ENCODE measurements around the gene KAT8. TPM values are rescaled to one million over a fixed set of nuclear protein-coding genes. Genes with fewer than 3 reads are reported as not detected.

The KAT8 gene
- polyA plus RNA-seq, 1 experiment, result 23.0 TPM

DNA sequence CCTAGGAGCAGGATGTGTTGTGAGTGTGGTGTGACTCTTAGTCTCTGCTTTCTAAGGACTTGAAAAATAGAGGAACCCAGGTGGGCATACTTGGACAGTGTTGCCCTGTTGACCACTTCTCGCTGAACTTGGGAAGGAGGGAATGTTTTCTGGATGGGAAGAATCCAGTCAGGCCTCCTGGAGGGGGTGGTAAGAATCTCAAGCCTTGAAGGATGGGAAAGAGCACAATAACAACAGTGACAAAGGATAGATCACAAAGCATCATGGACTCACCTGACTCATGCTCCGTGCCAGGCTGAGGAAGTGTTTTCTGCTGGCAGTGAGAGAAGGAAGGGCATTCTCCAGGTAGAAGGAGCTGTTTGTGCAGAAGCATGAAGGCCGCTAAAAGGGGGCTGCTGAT is 8.4 kb downstream of the KAT8 start:
- TF ChIP-seq, protein P1, sequence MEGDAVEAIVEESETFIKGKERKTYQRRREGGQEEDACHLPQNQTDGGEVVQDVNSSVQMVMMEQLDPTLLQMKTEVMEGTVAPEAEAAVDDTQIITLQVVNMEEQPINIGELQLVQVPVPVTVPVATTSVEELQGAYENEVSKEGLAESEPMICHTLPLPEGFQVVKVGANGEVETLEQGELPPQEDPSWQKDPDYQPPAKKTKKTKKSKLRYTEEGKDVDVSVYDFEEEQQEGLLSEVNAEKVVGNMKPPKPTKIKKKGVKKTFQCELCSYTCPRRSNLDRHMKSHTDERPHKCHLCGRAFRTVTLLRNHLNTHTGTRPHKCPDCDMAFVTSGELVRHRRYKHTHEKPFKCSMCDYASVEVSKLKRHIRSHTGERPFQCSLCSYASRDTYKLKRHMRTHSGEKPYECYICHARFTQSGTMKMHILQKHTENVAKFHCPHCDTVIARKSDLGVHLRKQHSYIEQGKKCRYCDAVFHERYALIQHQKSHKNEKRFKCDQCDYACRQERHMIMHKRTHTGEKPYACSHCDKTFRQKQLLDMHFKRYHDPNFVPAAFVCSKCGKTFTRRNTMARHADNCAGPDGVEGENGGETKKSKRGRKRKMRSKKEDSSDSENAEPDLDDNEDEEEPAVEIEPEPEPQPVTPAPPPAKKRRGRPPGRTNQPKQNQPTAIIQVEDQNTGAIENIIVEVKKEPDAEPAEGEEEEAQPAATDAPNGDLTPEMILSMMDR (IDR thresholded peaks at IDR 0.05; ENCODE audit: low read depth, low read length), result no peak
- H3K9me3 ChIP-seq (ENCODE audit: control insufficient read depth, insufficient read depth, low read length), result no peaks in the 10 kb centered on the region
- CTCF ChIA-PET, result interaction anchor here (1.6 kb wide), 1 partner anchor 16 kb away, joined by 5 read pairs; no protein-coding TSS in a partner anchor
- no peaks in the 10 kb centered on the region for H3K27me3 ChIP-seq (ENCODE audit: control insufficient read depth, insufficient read depth, low read length)
- no peak for DNase-seq (ENCODE audit: low read depth, low spot score)
- no peak overlapping the region for H3K27ac ChIP-seq (ENCODE audit: low read depth, low read length)
- POLR2A ChIA-PET, result interaction anchor here (0.6 kb wide), 1 partner anchor 52 kb away, joined by 5 read pairs; no protein-coding TSS in a partner anchor
- H3K4me3 ChIP-seq (ENCODE audit: low read depth, low read length), result no peak overlapping the region

DNA sequence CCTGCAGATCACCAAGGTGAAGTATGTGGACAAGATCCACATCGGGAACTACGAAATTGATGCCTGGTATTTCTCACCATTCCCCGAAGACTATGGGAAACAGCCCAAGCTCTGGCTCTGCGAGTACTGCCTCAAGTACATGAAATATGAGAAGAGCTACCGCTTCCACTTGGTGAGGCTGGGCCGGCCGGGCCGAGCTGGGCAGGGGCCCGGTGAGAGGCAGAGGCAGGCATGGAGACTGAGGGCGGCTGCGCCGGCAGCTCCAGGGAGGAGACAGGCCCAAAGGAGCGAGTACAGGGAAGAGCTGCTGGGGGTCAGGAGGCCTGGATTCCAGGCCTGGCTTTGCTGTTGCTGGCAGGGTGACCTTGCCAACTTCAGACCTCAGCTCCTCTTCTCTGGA is 9.7 kb downstream of the KAT8 start:
- DNase-seq (ENCODE audit: low read depth, low spot score), result no peak
- H3K27me3 ChIP-seq (ENCODE audit: control insufficient read depth, insufficient read depth, low read length), result no peaks in the 10 kb centered on the region
- H3K27ac ChIP-seq (ENCODE audit: low read depth, low read length), result no peak overlapping the region
- no peaks in the 10 kb centered on the region for H3K9me3 ChIP-seq (ENCODE audit: control insufficient read depth, insufficient read depth, low read length)
- TF ChIP-seq, protein P1 (IDR thresholded peaks at IDR 0.05; ENCODE audit: low read depth, low read length), result no peak
- CTCF ChIA-PET, result interaction anchor here (1.7 kb wide), 1 partner anchor 15 kb away, joined by 13 read pairs; no protein-coding TSS in a partner anchor
- H3K4me3 ChIP-seq (ENCODE audit: low read depth, low read length), result no peak overlapping the region
- POLR2A ChIA-PET, result no interaction called here

DNA sequence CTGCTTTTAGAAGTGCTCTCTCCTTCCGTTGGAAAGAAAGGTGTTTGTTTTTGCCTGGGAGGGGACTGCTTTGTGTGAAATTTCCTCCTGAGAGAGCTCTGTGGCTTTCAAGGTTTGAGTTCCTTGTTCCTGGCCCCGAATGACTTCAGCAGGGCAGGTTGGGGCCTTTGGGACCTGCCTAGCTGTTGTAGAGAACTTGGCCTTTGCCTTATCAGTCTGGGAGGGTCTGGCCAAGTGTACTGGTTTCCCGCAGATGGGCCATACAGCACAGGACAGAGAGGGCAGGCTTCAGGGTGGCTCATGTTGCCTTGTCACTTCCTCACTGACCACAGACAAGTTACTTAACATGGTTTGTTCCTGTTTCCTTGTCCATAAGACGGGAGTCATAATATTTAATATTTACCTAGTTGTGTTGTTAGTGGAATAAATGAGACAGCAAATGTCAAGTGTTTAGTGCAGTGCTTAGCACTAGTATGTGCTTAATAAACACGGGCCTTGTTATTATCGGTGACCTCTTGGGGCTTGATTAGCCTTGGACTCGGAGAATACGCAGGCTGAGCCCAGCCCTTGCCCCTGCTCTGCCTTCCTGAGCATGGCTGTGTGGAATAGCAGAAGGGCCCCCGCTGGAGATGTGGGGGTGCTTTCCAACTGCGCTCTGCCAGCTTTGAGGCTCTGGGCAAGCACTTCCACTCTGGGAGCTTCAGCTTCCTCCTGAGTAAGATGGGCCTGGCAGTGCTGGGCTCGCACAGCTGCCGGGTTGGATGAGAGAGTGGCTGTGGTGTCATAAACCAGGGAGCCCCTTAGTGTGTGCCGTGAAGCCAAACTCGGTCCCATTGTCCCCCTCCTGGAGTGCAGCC is 11.5 kb downstream of the KAT8 start:
- TF ChIP-seq, protein P1 (IDR thresholded peaks at IDR 0.05; ENCODE audit: low read depth, low read length), result no peak
- Histone ChIP-seq H3K27me3 (ENCODE audit: control insufficient read depth, insufficient read depth, low read length) (no peaks in the 10 kb centered on the region), H3K27ac (ENCODE audit: low read depth, low read length) (no peak overlapping the region), H3K9me3 (ENCODE audit: control insufficient read depth, insufficient read depth, low read length) (no peaks in the 10 kb centered on the region), H3K4me3 (ENCODE audit: low read depth, low read length) (no peak overlapping the region)
- ChIA-PET POLR2A (interaction anchor here (0.7 kb wide), 1 partner anchor 14 kb away, joined by 3 read pairs; no protein-coding TSS in a partner anchor), CTCF (no interaction called here)
- no peak for DNase-seq (ENCODE audit: low read depth, low spot score)

DNA sequence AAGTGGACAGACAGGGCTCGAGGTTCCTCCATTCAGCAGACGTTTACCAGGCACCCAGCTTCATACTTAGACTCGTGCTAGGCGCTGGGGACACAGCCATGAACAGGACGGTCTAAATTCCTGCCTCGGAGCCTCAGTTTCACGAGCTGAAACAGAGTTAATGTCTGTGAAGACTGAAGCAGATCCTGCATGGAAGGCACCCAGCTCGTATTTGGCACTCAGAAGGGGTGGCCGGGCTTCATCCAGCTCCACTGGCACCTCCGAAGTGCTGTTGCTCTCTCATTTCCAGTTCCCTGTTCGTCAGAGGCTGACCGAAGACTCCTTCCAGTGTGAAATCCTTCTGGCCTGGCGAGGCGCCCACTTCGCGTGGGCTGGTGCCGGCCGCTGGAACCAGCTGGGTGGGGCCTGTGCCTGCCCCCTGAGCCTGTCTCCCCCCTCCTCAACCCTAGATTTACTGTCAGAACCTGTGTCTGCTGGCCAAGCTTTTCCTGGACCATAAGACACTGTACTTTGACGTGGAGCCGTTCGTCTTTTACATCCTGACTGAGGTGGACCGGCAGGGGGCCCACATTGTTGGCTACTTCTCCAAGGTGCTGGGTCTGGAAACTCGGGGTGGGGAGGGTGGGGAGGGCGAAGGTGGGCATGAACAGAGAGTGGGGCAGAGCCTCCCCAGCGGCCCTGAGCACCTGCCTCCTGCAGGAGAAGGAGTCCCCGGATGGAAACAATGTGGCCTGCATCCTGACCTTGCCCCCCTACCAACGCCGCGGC is 12.3 kb downstream of the KAT8 start:
- no peak overlapping the region for H3K4me3 ChIP-seq (ENCODE audit: low read depth, low read length)
- no peak overlapping the region for H3K27ac ChIP-seq (ENCODE audit: low read depth, low read length)
- POLR2A ChIA-PET, result interaction anchor here (0.7 kb wide), 1 partner anchor 13 kb away, joined by 3 read pairs; no protein-coding TSS in a partner anchor
- no peak for DNase-seq (ENCODE audit: low read depth, low spot score)
- CTCF ChIA-PET, result interaction anchor here (1.3 kb wide), 1 partner anchor 13 kb away, joined by 4 read pairs; no protein-coding TSS in a partner anchor
- no peaks in the 10 kb centered on the region for H3K9me3 ChIP-seq (ENCODE audit: control insufficient read depth, insufficient read depth, low read length)
- peaks cover under 1% of the 10 kb centered on the region for H3K27me3 ChIP-seq (ENCODE audit: control insufficient read depth, insufficient read depth, low read length)
- TF ChIP-seq, protein P1 (IDR thresholded peaks at IDR 0.05; ENCODE audit: low read depth, low read length), result no peak
